DLD1 (cell line): ENCODE measurements around the gene SPAG7.

Experiments
- in situ Hi-C: cut with HindIII; loops from 2 replicates; pipeline ENCODE4 v1.10.0; 2017; ENCODE audit warnings: low sequenced_read_pairs

The SPAG7 gene

DNA sequence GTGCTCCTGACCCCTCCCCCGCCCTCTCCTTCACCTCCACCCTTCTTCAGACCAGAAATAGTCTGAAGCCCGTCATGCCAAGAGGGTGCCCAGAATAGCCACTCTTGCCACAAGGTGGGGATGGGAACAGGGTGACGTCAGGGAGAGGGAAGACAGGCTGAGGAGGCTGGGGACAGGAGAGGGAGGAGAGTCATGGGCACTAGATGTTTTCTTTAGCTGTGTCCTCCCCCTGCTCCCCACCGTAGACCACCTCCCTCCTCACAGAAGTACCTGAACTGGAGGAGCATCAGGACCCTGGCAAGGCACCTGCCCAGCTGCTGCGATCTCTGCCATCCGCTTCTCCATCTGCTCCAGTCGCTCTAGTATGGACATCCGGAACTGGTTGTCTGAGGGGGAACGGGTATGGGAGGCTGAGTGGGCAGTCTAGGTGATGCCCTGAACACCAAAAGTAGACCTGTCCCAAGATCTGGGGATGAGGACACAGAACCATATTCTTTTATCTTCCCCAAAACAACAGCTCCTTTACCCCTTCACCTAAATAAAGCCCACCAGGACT is 6.6 kb upstream of the SPAG7 start:
- in situ Hi-C loops = no loop called here

DNA sequence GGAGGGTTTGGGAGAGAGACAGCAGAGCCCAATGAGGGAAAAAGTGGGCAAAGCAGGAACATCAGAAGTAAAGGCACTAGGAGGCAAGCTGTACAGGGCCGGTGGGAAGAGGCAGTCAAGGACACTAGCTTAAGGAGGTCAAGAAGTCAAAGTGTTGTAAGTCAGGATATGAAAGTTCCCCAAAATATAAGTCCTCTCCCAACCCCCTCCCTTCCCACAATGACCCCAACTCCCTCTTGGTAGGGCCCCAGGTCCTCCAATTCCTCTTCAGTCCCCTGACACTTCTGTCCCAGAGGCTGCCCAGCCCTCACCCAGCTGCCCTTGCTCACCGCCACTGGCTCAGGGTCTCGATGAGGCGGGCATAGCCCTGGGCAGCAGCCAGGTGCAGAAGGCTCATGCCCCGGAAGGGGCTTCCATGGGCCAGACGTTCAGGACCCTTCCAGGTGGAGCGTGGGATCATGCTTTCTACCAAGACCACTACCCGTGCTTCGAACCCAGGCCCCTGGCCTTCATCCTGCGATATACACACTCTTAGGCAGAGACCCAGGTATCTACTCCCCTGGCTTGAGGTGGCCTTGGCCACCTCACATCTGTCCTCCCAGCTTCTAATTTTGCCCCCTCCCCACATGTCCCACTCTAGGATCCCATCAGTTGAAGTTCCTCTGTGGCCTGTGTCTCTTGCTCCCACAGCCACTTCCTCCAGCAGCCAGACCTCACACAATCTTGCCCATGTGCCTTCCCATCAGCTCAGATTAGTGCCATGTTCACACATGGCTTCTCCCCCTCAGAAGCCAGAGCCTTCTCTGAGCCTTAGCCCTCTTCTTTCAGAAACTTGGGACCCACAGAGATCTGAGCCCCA is 5.9 kb upstream of the SPAG7 start:
- in situ Hi-C loops = no loop called here

DNA sequence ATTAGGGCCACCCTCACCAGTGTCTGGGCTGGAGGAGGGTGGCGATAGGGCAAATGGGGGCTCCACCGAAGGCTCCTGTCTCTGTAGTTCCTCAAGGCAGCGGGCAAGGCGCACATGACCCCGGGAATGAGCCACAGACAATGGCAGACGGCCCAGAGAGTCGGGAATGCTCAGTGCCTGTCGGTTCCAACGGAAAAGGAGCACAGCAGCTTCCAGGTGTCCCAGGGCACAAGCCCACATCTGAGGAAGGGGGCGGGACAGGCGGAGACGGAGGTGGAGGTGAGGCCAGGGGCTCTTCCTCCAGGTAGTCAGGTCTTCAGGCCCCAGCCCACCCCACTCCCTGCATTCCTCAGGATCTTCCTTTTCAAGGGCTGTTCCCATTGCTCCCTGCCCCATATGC is 5.1 kb upstream of the SPAG7 start:
- in situ Hi-C loops = no loop called here

DNA sequence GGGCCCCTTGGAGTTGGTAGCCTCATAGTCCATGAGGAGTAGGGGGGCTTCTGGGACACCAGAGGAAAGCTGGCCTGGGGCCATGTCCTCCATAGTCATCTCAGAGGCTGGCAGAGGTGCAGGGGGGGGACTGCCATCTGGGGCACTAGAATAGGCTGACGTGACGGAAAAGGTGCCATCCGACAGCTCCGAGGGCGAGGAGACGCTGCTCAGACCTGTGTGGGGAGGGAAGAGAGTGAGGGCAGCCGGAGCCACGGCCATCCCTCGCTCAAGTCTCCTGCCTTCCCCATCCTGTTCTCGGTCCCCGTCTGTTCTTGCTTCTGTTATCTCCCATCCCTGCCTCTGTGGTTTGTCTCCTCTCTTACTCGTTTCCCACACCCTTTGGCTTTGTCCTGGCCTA is 4.7 kb upstream of the SPAG7 start:
- in situ Hi-C loops = no loop called here

DNA sequence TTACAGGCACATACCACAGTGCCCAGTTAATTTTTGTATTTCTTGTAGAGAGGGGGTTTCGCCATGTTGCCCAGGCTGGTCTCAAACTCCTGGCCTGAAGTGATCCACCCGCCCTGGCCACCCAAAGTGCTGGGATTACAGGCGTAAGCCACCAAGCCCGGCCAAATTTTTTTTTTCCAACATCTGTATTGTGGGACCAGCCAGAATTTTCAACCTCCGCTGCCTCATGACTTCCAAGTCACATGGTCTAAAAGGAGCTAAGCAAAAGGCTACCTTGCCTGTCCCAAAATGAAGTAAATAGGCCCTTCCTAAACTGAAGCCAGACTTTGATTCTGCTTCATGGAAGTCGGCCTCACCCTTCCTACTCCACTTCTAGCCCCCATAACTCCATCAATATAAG is 4.2 kb upstream of the SPAG7 start:
- in situ Hi-C loops = no loop called here

DNA sequence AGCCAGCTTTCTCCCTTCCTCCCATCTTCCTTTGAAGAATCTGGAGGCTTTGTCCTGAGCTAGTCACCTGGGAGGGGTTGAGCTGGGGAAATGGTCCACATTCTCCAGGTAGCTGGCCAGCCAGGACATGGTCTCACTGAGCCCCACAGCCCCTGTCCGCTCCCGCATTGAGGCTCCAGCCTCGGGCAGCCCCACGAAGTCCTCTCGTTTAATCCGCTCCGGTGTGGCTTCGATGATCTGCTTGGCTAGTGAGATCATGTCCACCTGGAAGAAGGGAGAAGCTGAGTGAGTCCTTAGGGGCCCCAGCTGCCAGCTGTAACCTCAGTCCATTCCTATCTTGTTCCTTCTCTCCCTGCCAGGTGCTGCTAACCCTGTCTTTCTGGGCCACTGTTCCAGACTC is 2.7 kb upstream of the SPAG7 start:
- in situ Hi-C loops = no loop called here

DNA sequence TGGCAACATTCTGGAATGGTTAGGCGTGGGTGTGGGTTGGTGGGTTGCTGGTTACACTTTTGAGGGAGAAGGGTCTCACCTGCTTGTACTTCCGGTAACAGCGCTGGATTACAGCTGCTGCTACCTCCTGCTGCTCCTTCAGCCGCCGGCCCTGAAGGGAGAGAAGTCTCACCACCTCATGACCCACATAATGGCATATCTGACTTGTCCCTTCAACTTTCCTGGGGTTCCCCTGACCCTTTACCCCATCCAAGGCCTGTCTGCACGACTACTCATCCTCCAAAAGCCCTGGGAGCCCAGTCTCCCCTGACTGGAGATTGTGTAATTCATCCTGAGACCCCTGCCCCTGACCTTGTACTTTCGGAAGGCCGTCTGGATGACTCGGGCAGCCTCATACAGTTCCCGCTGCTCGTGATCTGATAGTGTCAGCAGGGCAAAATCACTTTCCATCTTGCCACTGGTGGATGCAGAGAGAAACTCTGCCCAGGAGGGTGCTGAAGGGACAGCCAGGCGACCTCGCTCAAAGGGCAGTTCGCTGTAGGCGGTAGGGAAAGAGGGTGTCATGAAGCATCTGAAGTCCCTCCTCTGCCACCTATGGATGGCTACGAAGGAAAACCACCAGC is 2.0 kb upstream of the SPAG7 start:
- in situ Hi-C loops = no loop called here

DNA sequence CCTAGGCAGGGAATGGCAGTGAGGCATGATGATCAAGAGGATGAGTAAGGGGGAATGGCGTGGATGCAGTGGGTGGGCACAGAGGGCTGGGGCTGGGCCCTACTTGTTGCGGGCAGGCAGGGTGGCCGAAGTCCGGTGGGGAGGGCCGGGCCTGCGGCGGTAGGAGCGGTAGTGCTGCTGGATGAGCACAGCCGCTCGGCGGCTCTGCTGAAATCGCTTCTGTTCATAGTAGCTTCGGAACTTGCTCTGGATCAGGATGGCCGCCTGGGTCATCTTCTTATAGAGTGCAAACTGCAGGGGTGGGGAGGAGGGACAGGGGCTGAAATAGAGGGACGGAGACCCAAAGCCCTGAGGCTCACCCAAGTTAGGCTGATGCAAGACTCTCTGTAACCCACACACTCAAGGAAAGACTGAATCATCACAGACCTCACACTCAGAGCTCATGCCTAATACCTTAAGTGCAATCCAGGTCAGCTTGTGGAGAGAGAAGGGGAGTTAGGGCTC is 1.5 kb upstream of the SPAG7 start:
- in situ Hi-C loops = no loop called here

DNA sequence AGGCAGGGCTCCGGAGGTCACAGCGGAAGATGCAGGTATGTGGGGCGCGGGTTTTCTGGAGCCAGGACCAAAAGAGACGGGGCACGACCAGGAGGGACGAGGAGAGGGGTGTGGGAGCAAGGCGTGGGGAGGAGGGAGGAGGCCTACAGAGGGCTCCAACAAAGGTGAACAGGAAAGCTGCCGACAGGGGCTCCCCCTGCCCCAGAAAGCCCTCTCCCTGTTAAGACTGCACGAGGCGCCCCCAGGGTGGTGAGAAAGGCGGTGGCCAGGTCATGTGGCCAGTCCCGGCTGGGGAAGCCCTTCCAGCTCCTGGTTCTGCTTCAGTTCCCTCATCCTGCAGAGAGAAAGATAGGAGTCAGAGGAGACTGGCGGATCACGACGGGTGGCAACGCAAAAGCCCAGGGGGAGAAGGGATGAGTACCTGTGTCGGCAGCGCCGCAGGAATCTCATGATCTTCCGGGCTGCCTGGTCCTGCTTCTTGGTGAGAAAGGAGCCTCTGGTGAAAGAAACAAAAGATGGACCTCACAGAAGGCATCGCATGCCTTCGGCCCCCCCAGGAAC is 949 bp upstream of the SPAG7 start:
- in situ Hi-C loops = no loop called here

DNA sequence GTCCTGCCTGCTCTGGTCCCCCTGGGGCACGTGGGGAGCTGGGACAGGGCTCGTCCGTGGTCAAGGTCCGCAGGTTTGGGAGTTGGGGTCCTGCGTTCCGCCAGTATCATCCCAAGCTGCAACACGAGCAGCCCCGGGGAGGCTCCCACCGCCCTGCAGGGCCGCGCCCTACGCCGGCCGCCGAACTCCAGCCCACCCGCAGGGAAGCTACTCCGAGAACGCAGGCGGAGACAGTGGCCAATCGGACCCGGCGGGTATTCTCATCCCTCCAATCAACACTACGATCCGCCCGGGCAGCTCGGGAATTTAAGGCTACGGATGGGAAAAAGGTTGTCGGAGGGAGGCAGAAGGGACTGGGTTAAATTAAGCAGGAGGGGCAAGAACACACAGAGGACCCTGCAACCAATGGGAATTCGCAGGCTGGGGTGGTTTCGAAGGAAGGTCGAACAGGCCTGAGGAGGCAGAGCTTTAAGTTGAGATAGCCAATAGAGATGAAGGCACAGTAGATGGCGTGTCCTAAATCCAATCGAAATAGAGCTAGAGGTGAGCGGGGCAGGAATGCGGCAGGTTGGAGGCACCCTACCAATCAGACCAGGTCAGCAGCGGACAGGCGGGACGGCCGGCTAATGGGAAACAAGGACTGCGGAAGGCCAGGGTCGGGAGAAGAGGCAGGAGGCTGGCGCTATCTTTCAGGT is 626 bp downstream of the SPAG7 start:
- in situ Hi-C loops = no loop called here

DNA sequence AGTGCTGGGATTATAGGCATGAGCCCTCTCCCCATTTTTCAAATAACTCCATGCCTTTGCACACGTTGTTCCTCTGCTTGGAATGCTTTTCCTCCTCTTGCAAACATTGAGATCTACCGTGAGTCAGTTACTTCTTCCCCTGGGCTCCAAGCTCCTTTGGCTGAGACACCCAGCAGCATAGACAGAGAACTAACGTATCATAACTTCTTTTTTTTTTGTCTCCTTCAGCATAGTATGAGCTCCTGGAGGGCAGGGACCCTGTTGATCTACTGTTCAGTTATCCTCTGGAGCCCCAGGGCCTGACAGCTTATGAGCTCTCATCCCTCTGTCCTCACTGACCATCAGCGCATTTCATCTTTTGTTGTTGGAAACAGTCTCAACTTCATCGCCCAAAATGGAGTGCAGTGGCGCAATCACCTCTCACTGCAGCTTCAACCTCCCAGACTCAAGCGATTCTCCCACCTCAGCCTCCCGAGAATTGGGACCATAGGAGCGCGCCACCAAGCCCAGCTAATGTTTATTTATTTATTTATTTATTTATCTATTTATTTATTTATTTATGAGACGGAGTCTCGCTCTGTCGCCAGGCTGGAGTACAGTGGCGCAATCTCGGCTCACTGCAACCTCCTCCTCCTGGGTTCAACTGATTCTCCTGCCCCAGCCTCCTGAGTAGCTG is 2.2 kb downstream of the SPAG7 start:
- in situ Hi-C loops = no loop called here

DNA sequence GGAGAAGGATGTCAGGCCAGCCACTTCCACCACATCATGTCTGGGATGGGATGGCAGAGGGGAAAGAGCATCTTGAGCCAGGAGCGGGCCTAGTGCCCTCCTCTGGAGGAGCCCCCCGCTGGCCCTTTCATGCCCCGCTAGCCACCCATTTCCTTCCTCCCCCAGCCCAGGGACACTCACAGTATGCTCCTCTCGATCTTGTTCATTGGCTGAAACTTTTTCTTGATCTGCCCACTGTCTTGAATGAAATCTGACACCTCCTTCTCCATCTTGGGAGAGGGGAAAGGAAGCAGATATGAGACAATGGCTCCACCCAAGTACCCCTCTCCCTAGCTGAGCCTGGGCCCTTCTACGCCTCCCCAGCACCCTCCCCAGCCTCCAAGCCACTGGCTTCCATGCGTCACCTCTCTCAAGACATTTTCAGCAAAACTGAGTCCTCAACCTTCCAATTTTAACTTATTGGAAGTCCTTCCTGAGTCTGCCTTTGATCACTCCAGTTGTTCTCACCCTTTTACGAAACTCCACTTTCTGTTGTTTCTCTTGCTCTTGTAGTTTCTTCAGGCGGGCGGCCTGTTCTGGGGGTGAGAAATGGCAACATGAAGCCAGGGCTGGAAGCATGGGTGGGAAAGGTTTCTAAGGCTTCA is 7.2 kb downstream of the SPAG7 start:
- in situ Hi-C loops = no loop called here

DNA sequence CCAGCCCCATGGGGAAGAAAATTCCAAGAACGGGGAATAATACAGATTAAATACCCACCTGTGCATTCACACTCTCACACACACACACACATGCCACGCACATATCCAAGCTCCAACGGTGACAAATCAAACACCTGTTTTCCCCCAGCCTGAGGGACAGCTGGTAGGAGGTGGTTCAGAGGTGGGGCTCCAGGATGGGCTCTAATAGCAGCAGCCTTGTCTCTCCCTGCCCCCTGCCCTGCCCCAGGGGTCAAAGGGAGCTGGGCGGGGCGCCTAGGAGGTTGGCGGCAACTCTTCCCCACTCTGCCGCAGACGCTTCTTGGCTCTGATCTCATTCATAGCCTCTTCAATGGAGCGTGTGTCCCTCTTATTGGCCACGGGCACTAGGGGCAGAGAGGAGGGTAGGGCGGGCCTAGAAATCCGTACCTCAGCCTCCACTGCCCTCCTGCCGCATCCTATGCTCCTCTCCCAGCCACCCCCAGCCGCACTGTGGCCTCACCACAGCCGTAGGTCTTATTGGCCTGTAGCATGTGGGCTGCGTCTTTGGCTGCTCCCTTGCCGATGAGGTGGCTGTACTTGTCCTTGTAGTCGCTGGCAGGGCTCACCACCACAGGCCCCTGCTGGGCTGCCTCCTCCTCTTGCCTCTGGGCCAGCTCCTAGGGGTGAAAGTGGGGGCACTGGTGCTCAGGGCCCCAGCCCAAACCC is 8.2 kb downstream of the SPAG7 start:
- in situ Hi-C loops = no loop called here

DNA sequence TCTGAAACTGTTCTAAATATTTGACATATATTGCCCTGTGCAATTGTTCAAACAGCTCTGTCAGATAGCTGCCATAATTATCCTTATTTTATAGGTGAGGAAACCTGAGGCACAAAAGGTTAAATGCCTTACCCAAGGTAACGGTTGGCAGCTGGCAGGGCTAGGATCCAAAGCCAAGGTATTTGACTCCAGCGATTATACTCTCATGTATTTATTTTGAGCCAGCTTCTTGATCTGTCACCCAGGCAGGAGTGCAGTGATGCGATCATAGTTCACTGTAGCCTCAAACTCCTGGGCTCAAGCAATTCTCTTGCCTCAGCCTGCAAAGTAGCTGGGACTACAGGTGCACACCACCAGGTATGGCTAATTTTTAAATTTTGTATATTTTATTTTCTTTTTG is 9.5 kb downstream of the SPAG7 start:
- in situ Hi-C loops = no loop called here

DNA sequence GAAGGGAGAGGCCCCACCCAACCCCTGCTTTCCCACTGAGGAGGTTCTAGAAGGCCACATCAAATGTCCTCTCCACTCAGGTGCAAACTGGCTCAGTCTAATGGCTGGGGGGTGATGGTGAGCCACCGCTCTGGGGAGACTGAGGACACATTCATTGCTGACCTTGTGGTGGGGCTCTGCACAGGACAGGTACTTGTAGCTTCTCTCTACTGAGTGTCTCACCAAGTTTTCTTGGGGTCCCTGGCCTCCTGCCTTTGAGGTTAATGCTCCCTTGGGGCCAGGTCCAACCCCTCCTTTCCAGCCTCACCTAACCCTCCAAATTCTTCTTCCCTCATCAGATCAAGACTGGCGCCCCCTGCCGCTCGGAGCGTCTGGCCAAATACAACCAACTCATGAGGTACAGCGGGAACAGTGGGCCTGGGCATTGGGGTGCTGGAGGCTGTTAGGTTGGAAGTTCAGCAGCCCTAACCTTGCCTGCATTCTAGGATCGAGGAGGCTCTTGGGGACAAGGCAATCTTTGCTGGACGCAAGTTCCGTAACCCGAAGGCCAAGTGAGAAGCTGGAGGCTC is 11.0 kb downstream of the SPAG7 start:
- in situ Hi-C loops = no loop called here

DNA sequence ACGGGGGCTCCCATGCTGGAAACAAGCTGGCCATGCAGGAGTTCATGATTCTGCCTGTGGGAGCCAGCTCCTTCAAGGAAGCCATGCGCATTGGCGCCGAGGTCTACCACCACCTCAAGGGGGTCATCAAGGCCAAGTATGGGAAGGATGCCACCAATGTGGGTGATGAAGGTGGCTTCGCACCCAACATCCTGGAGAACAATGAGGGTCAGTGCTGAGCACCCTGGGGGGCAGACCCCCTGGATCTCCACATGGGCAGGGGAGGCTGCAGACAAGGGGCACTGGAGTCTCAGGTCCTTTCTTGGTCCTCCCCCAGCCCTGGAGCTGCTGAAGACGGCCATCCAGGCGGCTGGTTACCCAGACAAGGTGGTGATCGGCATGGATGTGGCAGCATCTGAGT is 12.5 kb downstream of the SPAG7 start:
- in situ Hi-C loops = no loop called here

DNA sequence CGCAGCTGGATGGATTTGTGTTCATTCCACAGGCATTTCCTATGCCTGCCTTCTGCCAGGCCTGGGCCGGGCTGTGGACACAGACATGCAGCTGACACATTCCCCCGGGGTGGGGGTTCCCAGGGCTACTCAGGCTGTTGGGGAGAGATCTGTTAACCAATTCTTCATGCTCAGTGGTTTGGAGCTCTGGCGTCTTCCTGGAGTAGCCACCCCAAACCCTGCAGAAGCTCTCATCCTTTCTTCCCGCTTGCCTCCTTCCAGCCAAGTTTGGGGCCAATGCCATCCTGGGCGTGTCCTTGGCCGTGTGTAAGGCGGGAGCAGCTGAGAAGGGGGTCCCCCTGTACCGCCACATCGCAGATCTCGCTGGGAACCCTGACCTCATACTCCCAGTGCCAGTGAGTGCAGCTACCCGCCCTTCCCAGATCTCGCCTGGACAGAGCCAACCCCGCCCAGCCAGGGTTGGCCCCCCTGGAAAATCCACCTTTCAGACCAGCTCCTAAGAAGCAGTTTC is 14.1 kb downstream of the SPAG7 start:
- in situ Hi-C loops = no loop called here

DNA sequence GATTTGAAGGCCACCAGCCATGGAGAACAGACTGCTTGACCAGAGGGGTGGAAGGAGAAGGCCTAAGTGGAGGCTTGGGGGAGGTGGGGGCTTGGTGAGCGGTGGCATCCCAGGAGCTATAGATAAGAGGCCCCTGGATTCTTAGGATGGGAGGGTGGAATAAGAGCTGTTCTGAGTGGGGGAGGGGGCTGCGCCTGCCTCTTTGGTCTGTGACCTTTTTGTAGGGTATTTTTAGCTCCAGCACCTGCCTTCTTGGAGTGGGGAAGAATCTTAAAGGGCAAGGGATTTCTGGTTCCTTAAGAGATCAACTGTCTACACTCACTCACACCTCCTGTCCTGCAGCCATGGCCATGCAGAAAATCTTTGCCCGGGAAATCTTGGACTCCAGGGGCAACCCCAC is 16.1 kb downstream of the SPAG7 start:
- in situ Hi-C loops = no loop called here

DNA sequence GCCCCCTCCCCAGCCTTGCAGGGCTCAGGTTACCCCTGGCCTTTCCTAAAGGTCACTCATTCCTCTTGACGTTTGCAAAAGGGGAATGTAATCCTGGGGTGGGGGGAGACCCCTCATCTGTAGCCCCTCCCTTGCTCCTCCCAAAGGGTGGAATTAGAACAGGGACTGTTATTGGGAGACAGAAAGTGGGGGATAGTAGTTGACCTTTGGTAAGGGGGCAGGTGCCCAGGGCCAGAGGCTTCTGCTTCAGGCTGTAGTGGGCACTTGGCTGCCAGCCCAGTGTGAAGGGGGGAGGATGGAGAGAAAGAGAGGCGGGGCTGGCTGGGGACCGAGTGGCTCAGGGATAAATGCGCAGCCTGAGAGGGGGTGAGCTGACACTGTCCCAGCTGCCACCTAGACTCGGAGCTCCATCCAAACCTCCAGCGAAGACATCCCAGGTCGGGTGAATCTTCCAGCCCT is 16.8 kb downstream of the SPAG7 start, which contains the start of gene ENO3:
TSS of gene ENO3 (plus strand) at position 374 of the 459 bp plus-strand sequence. CDS start 711 bp downstream, outside the sequence.
- in situ Hi-C loops = no loop called here
